SW 1271 (cell line): Measurements from ENCODE around the gene RIPOR2.

Experiments
- DNase-seq, 2 experiments: peaks; one replicate each; lab custom pipeline; 2025; lab: John Stamatoyannopoulos, UW

Gene RIPOR2, protein sequence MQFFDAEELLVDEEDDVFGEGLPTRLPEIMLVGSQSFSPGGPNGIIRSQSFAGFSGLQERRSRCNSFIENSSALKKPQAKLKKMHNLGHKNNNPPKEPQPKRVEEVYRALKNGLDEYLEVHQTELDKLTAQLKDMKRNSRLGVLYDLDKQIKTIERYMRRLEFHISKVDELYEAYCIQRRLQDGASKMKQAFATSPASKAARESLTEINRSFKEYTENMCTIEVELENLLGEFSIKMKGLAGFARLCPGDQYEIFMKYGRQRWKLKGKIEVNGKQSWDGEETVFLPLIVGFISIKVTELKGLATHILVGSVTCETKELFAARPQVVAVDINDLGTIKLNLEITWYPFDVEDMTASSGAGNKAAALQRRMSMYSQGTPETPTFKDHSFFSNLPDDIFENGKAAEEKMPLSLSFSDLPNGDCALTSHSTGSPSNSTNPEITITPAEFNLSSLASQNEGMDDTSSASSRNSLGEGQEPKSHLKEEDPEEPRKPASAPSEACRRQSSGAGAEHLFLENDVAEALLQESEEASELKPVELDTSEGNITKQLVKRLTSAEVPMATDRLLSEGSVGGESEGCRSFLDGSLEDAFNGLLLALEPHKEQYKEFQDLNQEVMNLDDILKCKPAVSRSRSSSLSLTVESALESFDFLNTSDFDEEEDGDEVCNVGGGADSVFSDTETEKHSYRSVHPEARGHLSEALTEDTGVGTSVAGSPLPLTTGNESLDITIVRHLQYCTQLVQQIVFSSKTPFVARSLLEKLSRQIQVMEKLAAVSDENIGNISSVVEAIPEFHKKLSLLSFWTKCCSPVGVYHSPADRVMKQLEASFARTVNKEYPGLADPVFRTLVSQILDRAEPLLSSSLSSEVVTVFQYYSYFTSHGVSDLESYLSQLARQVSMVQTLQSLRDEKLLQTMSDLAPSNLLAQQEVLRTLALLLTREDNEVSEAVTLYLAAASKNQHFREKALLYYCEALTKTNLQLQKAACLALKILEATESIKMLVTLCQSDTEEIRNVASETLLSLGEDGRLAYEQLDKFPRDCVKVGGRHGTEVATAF

DNA sequence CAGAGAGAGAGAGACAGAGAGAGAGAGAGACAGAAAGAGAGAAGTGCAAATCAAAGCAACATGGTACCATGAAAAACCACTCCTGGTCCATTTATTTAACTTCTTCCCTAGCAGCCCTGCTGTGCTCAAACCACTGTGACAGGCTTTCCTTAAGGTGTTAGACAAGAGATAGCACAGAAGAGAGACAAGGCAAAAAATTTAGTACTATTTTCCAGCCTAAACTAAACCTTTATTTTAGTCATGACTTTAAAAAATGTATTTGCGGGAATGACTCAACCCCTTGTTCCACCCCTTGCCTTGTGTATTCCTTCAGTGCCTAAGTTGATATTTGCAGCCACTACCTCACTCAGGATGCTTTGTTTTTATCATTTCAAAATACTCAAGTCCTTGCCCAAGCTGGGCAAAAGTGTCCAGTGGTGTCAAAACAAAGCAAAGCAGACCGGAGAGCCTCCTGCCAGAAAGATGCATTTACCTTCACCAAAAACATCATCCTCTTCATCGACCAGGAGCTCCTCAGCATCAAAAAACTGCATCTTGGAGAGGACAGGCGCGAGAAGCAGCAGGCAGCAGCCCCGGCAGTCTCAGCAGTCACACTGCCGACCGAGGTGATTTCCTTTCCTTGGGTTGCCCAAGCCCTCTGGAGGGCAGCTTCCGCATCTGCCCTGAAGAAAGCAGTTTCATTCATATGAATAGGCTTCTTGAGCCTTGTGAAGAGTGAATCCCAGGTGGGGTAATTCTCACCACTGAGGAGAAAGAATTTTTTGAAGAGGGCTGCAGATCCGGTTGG lies at the start of gene RIPOR2:
TSS of gene RIPOR2 (minus strand) at position 595 of the 787 bp plus-strand sequence. CDS start at position 533, 62 bp downstream.
- DNase-seq = no peak

DNA sequence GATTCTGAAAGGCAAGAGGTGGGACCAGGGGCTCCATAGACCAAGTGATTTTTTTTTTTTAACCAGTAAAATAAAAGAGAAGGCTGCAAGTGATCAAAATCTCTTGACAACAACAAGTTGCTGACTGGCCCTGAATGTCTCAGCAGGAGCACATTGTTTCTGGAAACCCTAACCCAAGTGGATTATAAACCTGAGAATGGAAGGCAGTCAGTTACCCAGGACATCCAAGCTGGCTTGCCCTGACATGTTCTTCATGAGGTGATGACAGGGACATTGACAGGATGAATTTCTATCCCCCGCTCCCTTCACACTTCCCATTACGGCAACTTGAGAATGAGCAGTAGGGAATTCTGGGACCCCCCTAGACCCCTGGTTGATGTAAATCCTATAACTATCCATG lies 49.6 kb upstream of the RIPOR2 start:
- DNase-seq = no peak

DNA sequence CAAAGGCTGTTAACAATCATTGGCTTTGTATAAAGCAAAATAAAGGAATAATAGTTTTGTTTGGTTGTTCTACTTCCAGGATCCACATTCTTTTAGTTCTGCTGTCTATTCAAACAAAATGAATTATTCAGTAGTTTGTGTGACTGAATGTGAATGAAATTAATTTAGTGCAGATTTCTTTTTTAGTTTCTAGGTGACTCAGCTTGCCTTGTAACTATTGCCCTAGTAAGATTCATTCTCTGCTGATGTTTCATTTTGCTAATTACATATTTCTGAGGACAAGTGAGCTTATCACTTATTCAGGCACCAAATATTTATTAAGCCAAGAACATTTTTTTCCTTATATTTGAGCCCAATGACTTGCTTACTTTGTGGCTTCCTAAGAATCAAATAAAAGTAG lies 46.5 kb upstream of the RIPOR2 start:
- no peak for DNase-seq

DNA sequence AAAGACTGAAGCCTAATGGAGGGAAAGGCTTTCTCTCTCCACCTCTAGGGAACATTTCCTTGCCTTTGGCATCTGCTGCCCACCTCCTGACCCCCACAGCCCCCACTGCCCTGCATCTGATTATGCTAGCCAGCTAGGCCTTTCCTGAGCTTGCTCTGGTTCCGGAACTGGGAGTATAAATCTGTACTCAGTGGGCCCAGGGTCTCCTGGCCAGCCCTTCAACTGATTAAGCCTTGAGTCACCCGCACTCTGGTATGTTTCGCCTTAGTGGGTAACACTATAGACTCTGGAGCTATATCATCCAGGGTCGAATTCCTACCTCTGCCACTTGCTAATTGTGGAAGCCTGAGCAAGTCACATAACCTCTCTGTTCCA lies 45.6 kb upstream of the RIPOR2 start:
- no peak for DNase-seq

DNA sequence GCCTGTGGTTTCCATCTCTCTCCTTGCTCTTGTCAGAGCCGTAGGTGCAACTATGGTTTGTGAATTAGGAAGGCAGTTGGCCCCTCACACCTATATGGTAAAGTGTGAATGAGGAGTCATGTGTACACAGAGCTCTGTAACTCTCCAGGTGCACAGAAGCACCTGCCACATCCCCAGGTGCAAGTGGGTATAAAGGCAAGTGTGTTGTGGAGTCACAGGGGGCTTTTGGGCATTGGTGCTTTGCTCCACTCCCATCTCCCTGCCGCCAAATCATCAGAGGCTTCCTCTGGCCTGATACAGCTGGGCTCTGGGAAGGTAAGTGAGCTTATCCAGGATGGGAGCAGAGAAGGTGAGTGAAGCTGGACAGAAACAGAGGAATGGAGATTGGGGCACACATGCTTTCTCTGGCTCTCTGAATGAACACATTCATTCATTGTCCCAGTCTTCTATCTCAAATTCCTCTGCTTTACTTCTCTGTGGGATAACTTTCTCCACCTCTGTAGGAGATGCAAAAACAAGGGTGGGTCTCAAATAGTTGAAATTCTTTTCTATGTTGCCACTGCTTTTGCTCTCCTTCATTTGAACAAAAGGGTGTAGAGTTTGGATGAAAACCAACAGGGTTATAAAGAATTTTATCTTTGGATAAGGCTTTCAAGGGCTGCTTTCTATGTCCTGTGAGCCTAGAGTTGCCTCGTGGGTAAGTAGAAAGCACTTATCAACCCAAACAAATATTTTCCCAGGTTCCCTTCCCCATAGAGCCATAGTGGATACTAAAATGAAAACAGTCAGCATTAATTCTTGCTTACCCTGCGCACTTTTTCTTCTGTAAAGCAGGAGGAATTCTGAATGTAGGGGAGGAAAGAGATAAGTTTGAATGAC lies 45.0 kb upstream of the RIPOR2 start:
- DNase-seq = no peak

DNA sequence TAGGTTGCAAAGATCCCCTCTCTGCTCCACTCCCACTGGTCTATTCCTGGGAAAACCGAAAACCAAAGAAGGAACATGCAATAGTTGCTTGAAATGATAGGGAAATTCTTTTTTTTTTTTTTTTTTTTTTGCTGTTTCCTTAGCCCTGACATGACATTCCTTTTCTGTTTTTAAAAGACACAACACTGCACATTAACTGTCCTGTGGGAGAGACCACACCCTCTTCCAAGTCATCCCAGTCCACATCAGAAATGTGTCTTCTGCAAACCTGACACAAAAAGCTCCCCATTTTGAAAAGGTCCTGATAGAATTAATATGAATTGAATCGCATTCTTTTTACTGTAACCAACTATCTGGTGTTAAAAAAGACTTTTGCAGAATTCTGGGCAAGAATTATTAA lies 43.4 kb upstream of the RIPOR2 start:
- no peak for DNase-seq

DNA sequence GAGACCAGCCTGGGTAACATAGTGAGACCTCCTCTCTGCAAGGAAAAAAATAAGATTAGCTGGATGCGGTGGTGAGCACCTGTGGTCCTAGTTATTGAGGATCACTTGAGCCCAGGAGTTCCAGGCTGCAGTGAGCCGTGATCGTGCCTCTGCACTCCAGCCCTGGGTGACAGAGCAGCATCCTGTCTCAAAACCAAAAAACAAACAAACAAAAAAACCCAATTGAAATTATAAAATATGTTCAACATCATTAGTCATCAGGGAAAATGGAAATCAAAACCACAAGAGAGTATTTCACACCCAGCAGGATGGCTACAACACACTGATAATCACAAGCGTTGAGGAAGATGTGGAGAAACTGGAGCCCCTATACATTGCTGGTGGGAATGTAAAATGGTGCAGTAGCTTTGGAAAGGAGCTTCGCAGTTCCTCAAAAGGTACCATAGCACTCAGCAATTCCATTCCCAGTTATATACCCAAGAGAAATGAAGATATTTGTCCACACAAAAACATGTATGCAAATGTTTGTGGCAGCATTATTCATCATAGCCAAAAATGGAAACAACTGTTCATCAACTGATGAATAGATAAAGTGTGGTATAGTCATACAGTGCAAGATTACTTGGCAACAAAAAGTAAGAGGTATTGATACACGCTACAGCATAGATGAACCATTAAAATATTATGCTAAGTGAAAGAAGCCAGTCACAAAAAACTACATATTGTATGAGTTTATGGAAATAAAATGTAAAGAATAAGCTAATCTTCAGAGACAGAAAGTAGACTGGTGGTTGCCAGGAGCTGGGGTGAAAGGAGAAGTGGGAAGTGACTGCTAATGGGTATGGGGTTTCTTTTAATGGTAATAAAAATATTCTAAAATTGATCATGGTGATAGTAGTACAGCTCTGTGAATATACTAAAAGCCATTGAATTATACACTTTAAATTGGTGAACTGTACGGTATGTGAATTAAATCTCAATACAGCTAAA lies 38.7 kb upstream of the RIPOR2 start:
- no peak for DNase-seq

DNA sequence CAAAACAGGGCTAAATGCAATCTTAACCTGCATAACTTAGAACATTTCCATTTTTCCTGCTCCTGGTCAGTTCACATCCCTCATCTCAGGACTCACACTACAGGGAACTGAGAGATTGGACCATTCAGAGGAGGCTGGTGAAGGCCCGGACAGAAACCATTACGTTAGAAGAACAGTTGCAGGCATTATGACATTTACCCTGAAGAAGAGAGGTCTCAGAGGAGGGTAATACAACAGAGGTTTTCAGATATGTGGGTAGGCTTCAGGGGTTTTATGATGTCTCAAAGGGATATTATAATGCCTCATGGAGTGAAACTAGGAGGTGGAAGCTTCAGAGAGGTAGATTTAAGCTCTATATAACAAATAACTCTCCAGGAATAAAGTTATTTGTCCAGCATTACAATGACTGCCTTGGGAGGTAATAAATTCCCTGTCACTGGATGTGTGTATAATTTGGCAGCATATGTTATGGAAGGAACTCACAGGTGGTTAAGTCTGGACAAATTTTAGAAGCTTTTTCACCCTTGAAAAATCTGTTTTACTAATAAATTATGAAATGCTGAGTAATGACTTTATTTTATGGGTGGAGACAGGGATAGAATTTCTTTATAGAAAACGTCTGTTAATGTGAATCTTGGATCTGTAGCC lies 36.7 kb upstream of the RIPOR2 start:
- DNase-seq = no peak

DNA sequence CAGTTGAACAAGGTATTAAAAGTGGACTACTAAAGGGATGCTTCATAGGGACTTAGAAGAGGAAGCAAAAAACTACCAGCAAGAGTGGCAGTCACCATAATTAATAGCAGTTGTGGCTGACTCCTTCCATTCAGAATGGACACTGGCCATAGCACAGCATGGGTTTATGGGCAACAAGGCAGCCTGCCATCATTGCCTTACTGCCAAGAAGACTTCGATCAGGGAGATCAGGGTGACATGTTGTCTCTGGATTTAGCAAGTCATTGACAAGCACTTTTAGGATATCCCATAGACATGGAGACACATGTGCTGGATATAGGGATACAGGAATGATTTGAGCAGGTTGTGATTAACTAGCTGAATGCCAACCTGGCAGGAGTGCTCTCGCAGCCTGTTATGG lies 35.3 kb upstream of the RIPOR2 start:
- no peak for DNase-seq

DNA sequence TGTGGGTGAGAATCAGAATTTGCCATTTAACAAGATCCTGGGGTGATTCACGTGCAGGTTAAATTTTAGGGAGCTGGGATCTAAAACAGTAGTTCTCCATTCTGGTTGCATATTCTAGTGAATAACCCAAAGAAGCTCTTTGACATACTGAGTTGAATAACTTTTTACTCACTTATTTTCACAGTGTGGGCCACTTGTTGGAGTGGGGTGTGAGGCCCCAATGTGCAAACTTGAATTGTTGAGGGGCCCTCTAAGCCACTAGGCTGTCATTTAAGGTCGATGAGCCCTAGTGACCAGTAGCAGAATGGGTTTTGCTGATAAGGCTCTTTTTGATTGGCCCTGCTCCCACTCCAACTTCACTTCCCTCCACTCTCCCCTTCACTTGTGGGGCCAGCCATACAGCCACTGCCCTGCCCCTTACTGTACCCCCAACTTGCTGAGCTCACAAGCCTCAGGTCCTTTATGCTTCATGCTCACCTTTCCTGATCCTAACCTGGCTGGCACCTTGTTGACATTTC lies 33.6 kb upstream of the RIPOR2 start:
- DNase-seq = no peak

DNA sequence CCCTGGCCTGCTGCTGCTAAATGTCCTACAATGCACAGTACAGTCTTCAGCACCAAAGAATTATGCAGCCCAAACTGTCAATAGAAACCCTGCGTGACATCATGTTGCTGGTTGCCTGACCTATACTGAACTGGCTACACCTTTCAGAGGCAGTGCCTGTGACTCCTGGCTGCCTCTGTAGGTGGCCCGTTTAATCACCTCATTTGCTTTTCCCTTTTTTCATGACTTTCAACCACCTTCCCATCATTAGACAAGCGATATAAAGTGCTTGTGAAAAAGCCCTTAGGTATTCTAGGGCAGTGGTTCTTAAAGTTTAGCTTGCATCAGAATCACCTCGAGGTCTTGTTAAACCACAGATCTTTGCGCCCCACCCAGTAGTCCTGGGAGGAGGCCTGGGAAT lies 33.0 kb upstream of the RIPOR2 start:
- no peak for DNase-seq

DNA sequence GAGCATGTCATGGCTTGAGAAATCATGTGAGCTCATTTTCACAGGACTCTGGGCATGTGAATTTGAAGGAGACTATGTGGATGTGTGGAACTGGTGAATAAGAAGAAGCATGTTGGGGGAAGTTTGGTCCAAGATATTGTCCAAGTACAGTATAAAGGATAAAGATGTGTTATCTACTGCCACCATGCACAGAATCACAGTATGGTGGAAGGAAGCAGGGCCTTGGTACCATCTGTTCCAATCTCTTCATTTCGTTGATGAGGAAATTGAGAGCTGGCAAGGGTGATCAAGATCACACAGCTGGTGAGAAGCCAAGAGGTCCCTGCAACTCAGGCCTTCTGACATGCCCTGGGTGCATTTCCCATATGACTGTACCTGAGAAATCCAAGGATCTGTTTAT lies 31.5 kb upstream of the RIPOR2 start:
- no peak for DNase-seq

DNA sequence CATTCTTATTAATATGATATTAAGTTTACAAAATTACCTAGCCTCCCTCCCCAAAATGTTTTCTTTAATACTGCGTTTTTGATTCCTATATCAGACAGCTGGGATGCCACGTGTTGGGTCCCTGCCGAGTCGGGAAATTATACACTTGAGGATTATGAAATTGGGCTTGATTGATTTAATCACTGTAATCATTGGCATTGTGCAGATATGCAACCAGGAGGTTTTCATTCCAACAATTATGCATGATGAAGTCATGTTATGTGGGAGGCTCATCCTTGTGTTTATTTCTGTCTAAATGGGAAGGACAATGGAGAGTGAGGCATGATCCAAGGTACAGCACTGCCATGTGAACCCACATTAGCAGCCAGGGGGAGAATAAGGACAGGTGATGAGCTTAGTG lies 30.6 kb upstream of the RIPOR2 start:
- DNase-seq = no peak

DNA sequence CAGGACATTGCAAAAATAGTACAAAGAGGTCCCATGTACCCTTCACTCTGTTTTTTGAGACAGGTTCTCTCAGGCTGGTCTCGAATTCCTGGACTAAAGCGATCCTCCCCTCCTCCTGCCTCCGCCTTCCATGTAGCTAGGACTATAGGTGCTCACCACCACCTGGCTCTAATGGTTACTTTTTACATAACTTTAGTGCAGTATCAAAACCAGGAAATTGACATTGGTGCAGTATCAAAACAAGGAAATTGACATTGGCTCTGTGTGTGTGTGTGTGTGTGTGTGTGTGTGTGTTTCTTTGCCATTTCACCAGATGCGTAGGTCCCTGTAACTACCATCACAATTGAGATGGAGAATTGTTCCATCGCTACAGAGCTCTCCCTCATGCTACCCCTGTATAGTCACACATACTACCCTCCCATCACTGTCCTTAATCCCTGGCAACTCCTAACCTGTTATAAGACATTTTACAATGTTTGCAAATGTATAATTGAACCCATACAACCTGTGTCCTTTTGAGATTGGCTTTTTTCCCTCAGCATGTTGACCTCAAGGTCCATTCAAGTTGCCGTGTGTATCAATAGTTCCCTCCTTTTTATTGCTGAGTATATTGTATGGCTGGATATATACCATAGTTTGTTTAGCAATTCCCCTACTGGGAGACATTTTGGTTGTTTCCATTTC lies 28.3 kb upstream of the RIPOR2 start:
- no peak for DNase-seq

DNA sequence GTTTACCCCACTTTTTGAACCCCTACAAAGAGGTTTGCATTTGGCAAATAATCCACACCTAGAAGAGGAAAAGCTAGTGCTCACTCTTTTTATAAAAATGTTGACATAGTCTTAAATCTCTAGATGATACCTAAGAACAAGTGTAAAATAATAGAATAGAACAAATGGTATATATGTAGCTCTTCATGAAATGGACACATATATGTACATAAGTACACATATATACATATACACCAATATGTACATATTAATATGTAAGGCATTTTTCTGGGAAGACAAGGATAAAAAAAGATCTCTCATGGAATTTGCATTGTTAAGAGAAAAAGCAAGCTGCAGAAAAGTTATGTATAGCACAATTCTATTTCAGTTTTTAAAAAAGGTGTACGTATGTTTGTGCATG lies 27.6 kb upstream of the RIPOR2 start:
- no peak for DNase-seq

DNA sequence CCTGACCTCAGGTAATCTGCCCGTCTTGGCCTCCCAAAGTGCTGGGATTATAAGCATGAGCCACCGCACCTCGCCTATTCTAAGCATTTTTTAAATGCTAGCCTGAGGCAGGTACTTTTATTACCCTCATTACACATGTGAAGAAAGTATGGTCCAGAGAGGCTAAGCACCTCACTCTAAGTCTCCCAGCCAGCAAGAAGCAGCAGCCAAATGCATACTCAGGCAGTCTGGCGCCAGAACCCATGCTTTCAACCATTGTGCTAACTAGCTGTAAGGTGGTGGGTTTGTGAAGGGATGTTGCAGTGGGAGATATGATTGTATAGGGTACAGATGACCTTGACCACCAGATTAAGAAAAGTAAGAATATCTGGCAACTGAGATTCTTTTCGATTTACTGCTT lies 26.1 kb upstream of the RIPOR2 start:
- DNase-seq = no peak

DNA sequence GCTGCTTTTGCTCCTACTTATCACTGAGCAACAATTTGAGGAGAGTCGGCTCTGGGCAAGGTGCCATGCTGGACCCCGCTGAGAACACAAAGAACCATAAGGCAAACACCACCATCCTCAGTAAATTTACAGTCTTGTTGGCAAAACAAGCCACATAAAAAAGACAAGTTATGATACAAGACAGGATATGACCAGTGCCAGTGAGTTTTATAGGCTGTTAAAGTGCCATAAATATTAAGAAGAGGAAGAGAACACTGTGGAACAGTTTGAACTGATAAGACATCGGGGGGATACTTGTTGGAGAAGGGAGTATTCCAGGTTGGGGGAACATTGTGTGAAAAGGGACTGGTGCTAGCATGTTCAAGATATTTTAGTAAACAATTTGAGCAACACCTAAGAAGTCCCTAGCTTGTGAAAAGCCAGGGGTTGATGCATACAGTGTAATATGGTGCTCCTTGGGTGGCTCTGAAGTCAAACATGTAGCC lies 25.3 kb upstream of the RIPOR2 start:
- no peak for DNase-seq

DNA sequence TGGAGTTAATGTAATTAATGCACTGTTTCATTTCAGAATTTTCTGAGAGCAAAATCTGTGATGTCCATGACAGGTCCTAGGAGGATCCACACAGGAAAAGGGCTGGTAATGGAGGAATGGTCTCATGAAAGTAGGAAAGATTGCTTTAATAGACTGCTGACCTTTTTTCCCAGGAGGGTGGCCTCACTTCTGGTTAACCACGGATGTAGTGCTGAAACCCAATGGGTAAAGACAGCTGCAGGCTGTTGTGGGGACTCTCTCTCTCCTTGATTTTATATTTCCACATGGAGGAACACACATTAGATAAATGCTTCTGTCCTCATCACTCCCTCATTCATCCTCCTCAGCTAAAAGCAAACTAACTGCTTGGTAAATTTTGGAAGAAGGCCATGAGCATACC lies 23.6 kb upstream of the RIPOR2 start:
- DNase-seq = no peak
